Activated T-helper 1 cell treated with anti-CD3 and anti-CD28 coated beads, Interleukin-12 subunit alpha, Interleukin-12 subunit beta, Interleukin-2, Interleukin-4 antibody, amounts not matched to agents 30 ng/mL and 10 ng/mL and 1 ng/mL, durations not matched to agents 14 hours and 24 hours and 36 hours (primary cell): ENCODE data around the gene DCDC2B. TPM values are rescaled to one million over a fixed set of nuclear protein-coding genes. Genes with fewer than 3 reads are reported as not detected.

Source experiments
- DNase-seq: peaks from one replicate; pipeline ENCODE4 v3.0.0; 2021; ENCODE audit warnings: low spot score
- H3K27ac Mint-ChIP-seq: one replicate; pipeline ENCODE4 v1.8.0; 2021; ENCODE audit warnings: mild to moderate bottlenecking, mixed read lengths
- H3K27me3 Mint-ChIP-seq: one replicate; pipeline ENCODE4 v1.8.0; 2022; ENCODE audit warnings: mild to moderate bottlenecking, moderate library complexity, mixed read lengths; ENCODE audit not compliant: insufficient read depth
- H3K36me3 Mint-ChIP-seq: one replicate; pipeline ENCODE4 v1.8.0; 2021; ENCODE audit warnings: low read depth, mixed read lengths
- H3K4me1 Mint-ChIP-seq: one replicate; pipeline ENCODE4 v1.8.0; 2021; ENCODE audit warnings: low read depth, mixed read lengths
- H3K4me3 Mint-ChIP-seq: one replicate; pipeline ENCODE4 v1.8.0; 2021; ENCODE audit warnings: mild to moderate bottlenecking, moderate library complexity, mixed read lengths
- H3K9me3 Mint-ChIP-seq: one replicate; pipeline ENCODE4 v1.8.0; 2021; ENCODE audit warnings: mixed read lengths
- intact Hi-C: fragments of 100-400 bp; cut with micrococcal nuclease; formaldehyde crosslinking; loops from one replicate; pipeline ENCODE4 v1.15.1; 2024
- total RNA-seq: library from RNA; stranded (reverse); gene quantifications from 2 replicates; pipeline ENCODE4 v1.2.3, GENCODE V29; 2022

The DCDC2B gene
- total RNA-seq, 1 donor from 2014 or later, result not detected

GRCh38 chr1:32240140-32240951 lies 31.5 kb downstream of the DCDC2B start:
- H3K36me3 Mint-ChIP-seq, result peaks cover 5% of the 10 kb centered on the region
- H3K27ac Mint-ChIP-seq, result no peak overlapping the region

GRCh38 chr1:32241001-32241763 lies 32.3 kb downstream of the DCDC2B start:
- no peak overlapping the region for H3K27ac Mint-ChIP-seq
- DNase-seq, result no peak
- peaks cover 17% of the 10 kb centered on the region for H3K4me1 Mint-ChIP-seq
- no peaks in the 10 kb centered on the region for H3K27me3 Mint-ChIP-seq
- peaks cover under 1% of the 10 kb centered on the region for H3K36me3 Mint-ChIP-seq
- H3K9me3 Mint-ChIP-seq, result no peaks in the 10 kb centered on the region
- intact Hi-C loops, result loop anchor here (2.0 kb wide), 1 partner anchor 50 kb away; no protein-coding TSS in a partner anchor
- peak overlapping the region; percentile 82 for H3K4me3 Mint-ChIP-seq

More at GRCh38 chr1:32240140-32240951, 31.5 kb downstream of the DCDC2B start:
- no peaks in the 10 kb centered on the region for H3K27me3 Mint-ChIP-seq
- H3K4me3 Mint-ChIP-seq, result peak overlapping the region; percentile 82
- no peaks in the 10 kb centered on the region for H3K9me3 Mint-ChIP-seq
- DNase-seq, result no peak
- H3K4me1 Mint-ChIP-seq, result peaks cover 17% of the 10 kb centered on the region
- intact Hi-C loops, result loop anchor here (1.0 to 2.0 kb wide), 2 partner anchors 8 to 50 kb away; no protein-coding TSS in a partner anchor

GRCh38 chr1:32242341-32242851 lies 33.5 kb downstream of the DCDC2B start:
- H3K36me3 Mint-ChIP-seq, result no peaks in the 10 kb centered on the region
- H3K27me3 Mint-ChIP-seq, result no peaks in the 10 kb centered on the region
- no peak overlapping the region for H3K27ac Mint-ChIP-seq

GRCh38 chr1:32246888-32247273 lies 38.0 kb downstream of the DCDC2B start, which contains the start of gene FAM167B:
FAM167B (plus strand) TSS chr1:32247222; CDS start chr1:32247422, 200 bp downstream.
- Mint-ChIP-seq H3K27ac (peak within 1 kb of the TSS; percentile 95), H3K36me3 (peaks cover 5% of the 10 kb centered on the region), H3K9me3 (no peaks in the 10 kb centered on the region), H3K4me3 (peak within 1 kb of the TSS; percentile 35), H3K4me1 (peaks cover 40% of the 10 kb centered on the region), H3K27me3 (no peaks in the 10 kb centered on the region)
- DNase-seq, result no peak
- intact Hi-C loops, result no loop called here

More at GRCh38 chr1:32242341-32242851, 33.5 kb downstream of the DCDC2B start:
- DNase-seq, result no peak
- no peak overlapping the region for H3K4me3 Mint-ChIP-seq
- no peaks in the 10 kb centered on the region for H3K9me3 Mint-ChIP-seq
- H3K4me1 Mint-ChIP-seq, result peaks cover 25% of the 10 kb centered on the region
- intact Hi-C loops, result no loop called here

- Mint-ChIP-seq H3K4me3 (no peak overlapping the region), H3K36me3 (peaks cover 8% of the 10 kb centered on the region), H3K9me3 (no peaks in the 10 kb centered on the region), H3K27ac (peak overlapping the region; percentile 95), H3K4me1 (peaks cover 46% of the 10 kb centered on the region), H3K27me3 (no peaks in the 10 kb centered on the region)
- intact Hi-C loops, result no loop called here
- no peak for DNase-seq
These were observed 38.6 kb downstream of the DCDC2B start for GRCh38 chr1:32247452-32247851.

GRCh38 chr1:32247983-32248889 lies 39.3 kb downstream of the DCDC2B start:
- peaks cover 51% of the 10 kb centered on the region for H3K4me1 Mint-ChIP-seq
- intact Hi-C loops, result loop anchor here (1.0 kb wide), 3 partner anchors 8 to 44 kb away; partner anchors contain the start of gene HDAC1
- no peaks in the 10 kb centered on the region for H3K27me3 Mint-ChIP-seq
- no peaks in the 10 kb centered on the region for H3K9me3 Mint-ChIP-seq
- peak overlapping the region; percentile 46 for H3K4me3 Mint-ChIP-seq
- H3K36me3 Mint-ChIP-seq, result peaks cover 14% of the 10 kb centered on the region
- H3K27ac Mint-ChIP-seq, result peak overlapping the region; percentile 95
- DNase-seq, result peak; percentile 73

- peak; percentile 78 for DNase-seq
- intact Hi-C loops, result loop anchor here (1.0 to 10.0 kb wide), 6 partner anchors 24 to 735 kb away; partner anchors contain the start of genes EIF3I, MARCKSL1 and TMEM234
- no peaks in the 10 kb centered on the region for H3K27me3 Mint-ChIP-seq
- peak overlapping the region; percentile 92 for H3K27ac Mint-ChIP-seq
- H3K9me3 Mint-ChIP-seq, result no peaks in the 10 kb centered on the region
- H3K36me3 Mint-ChIP-seq, result peaks cover 21% of the 10 kb centered on the region
- peak overlapping the region; percentile 99 for H3K4me3 Mint-ChIP-seq
- peaks cover 63% of the 10 kb centered on the region for H3K4me1 Mint-ChIP-seq
These were observed 41.1 kb downstream of the DCDC2B start for GRCh38 chr1:32249831-32250525.

GRCh38 chr1:32250893-32251716 lies 42.2 kb downstream of the DCDC2B start, which contains the start of gene LCK:
LCK (plus strand) TSS chr1:32251265; CDS start chr1:32274330, 23,065 bp downstream.
- Mint-ChIP-seq H3K27ac (peak within 1 kb of the TSS; percentile 92), H3K27me3 (no peaks in the 10 kb centered on the region), H3K4me1 (peaks cover 70% of the 10 kb centered on the region), H3K4me3 (peak within 1 kb of the TSS; percentile 99), H3K36me3 (peaks cover 26% of the 10 kb centered on the region), H3K9me3 (no peaks in the 10 kb centered on the region)
- intact Hi-C loops, result loop anchor here (1.0 to 10.0 kb wide), 6 partner anchors 23 to 734 kb away; partner anchors contain the start of genes IQCC and MARCKSL1
- peak; percentile 53 for DNase-seq

- no peaks in the 10 kb centered on the region for H3K27me3 Mint-ChIP-seq
- intact Hi-C loops, result loop anchor here (1.0 to 10.0 kb wide), 2 partner anchors 8 to 729 kb away; no protein-coding TSS in a partner anchor
- DNase-seq, result peak; percentile 29
These were observed 46.5 kb downstream of the DCDC2B start for GRCh38 chr1:32255072-32256071.

More at GRCh38 chr1:32255072-32256071, 46.5 kb downstream of the DCDC2B start:
- H3K27ac Mint-ChIP-seq, result peak overlapping the region; percentile 88
- peaks cover 63% of the 10 kb centered on the region for H3K4me1 Mint-ChIP-seq
- peak overlapping the region; percentile 83 for H3K4me3 Mint-ChIP-seq
- no peaks in the 10 kb centered on the region for H3K9me3 Mint-ChIP-seq
- H3K36me3 Mint-ChIP-seq, result peaks cover 37% of the 10 kb centered on the region
